PFSK-1 (cell line): ENCODE data around the gene LILRA1.

Experiments
- FOXP2 ChIP-seq: optimal IDR thresholded peaks from 2 replicates; pipeline ENCODE3; 2011; ENCODE audit warnings: borderline replicate concordance, control low read depth, inconsistent platforms; ENCODE audit not compliant: insufficient read depth; ENCODE audit errors: extremely low read length, extremely low read depth
- POLR2AphosphoS5 ChIP-seq: IDR thresholded peaks from 2 replicates; pipeline ENCODE4 v1.6.1; 2012; ENCODE audit warnings: low read depth, mild to moderate bottlenecking, control low read depth, low read length, moderate library complexity
- REST ChIP-seq, 2 experiments: IDR thresholded peaks; 2 replicates each; pipeline versions ENCODE4 v1.6.1 to v1.8.0; 2011 to 2012; ENCODE audit warnings: low read depth in 2 of 2, low read length in 2 of 2, control low read depth in 1 of 2, inconsistent platforms in 1 of 2, mild to moderate bottlenecking in 1 of 2, moderate library complexity in 1 of 2; ENCODE audit not compliant: insufficient read depth in 1 of 2
- SIN3A ChIP-seq: IDR thresholded peaks from 2 replicates; pipeline ENCODE4 v1.6.1; 2012; ENCODE audit warnings: mild to moderate bottlenecking, low read length, moderate library complexity, borderline replicate concordance; ENCODE audit not compliant: insufficient read depth
- TAF1 ChIP-seq: IDR thresholded peaks from 2 replicates; pipeline ENCODE4 v1.6.1; 2012; ENCODE audit warnings: low read length, control low read depth, borderline replicate concordance; ENCODE audit not compliant: insufficient read depth

Gene LILRA1

GRCh38 chr19:54586397-54586796 lies 7.0 kb upstream of the LILRA1 start:
- no peak for TF ChIP-seq POLR2AphosphoS5
- TF ChIP-seq REST (IDR thresholded peaks at IDR 0.05; ENCODE audit: insufficient read depth in 1 of 2, low read depth in 2 of 2, low read length in 2 of 2): no peak
- TF ChIP-seq TAF1: no peak
- no peak for TF ChIP-seq FOXP2
- TF ChIP-seq SIN3A: no peak

GRCh38 chr19:54587026-54587425 lies 6.4 kb upstream of the LILRA1 start:
- no peak for TF ChIP-seq REST (IDR thresholded peaks at IDR 0.05; ENCODE audit: insufficient read depth in 1 of 2, low read depth in 2 of 2, low read length in 2 of 2)
- TF ChIP-seq POLR2AphosphoS5: no peak

GRCh38 chr19:54594737-54595136 lies 1.3 kb downstream of the LILRA1 start:
- TF ChIP-seq POLR2AphosphoS5: no peak
- TF ChIP-seq SIN3A: no peak
- no peak for TF ChIP-seq TAF1
- no peak for TF ChIP-seq REST (IDR thresholded peaks at IDR 0.05; ENCODE audit: insufficient read depth in 1 of 2, low read depth in 2 of 2, low read length in 2 of 2)
- no peak for TF ChIP-seq FOXP2

GRCh38 chr19:54600212-54600611 lies 6.8 kb downstream of the LILRA1 start:
- TF ChIP-seq SIN3A (no peak), REST (IDR thresholded peaks at IDR 0.05; ENCODE audit: insufficient read depth in 1 of 2, low read depth in 2 of 2, low read length in 2 of 2) (no peak), FOXP2 (no peak), TAF1 (no peak), POLR2AphosphoS5 (no peak)

GRCh38 chr19:54606230-54606629 lies 12.8 kb downstream of the LILRA1 start:
- TF ChIP-seq POLR2AphosphoS5 (no peak), REST (IDR thresholded peaks at IDR 0.05; ENCODE audit: insufficient read depth in 1 of 2, low read depth in 2 of 2, low read length in 2 of 2) (no peak), TAF1 (no peak), FOXP2 (no peak), SIN3A (no peak)
